ENCODE results near the gene LRP4. TPM values are rescaled to one million over a fixed set of nuclear protein-coding genes. Genes with fewer than 3 reads are reported as not detected.

LRP4 gene
- polyA plus RNA-seq, 1 donor (not counting 4 experiments of a cell fraction or from before 2014, with no cell fraction given) = 3.4 TPM

DNA sequence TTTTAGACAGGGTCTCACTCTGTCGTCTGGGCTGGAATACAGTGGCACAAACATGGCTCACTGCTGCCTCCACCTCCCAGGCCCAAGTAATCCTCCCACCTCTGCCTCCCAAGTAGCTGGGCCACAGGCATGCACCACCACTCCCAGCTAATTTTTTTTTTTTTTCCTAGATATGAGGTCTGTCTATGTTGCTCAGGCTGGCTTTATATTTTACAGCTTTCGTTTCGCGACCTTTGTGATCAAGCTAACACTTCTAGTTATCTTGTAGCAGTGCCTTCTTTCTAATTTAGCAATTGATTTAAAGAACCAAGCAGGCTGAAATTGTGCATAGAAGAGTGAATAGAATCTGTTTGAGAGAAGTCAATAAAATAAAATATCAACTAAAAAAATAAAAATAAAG lies 83.5 kb downstream of the LRP4 start:
- Histone ChIP-seq H4K20me1 (ENCODE audit: control insufficient read depth, extremely low read depth, insufficient read depth, low read length) (peaks cover 8% of the 10 kb centered on the region), H3K4me3 (ENCODE audit: control insufficient read depth in 2 of 3, extremely low read depth in 1 of 3, insufficient read depth in 2 of 3, low read depth in 1 of 3, low read length in 3 of 3) (no peak overlapping the region), H3K27me3 (ENCODE audit: control insufficient read depth, extremely low read depth, insufficient read depth, low read length) (no peaks in the 10 kb centered on the region), H2AFZ (ENCODE audit: control insufficient read depth, low read length) (no peak overlapping the region), H3K79me2 (ENCODE audit: control insufficient read depth, insufficient read depth, low read length) (peaks cover 97% of the 10 kb centered on the region), H3K9me3 (ENCODE audit: control insufficient read depth, low read depth, low read length) (no peaks in the 10 kb centered on the region), H3K4me2 (ENCODE audit: control insufficient read depth, extremely low read depth, insufficient read depth, low read depth, low read length) (no peak overlapping the region), H3K9me1 (ENCODE audit: control insufficient read depth, extremely low read depth, insufficient read depth, low read length) (no peaks in the 10 kb centered on the region), H3K9ac (ENCODE audit: control insufficient read depth, extremely low read depth, insufficient read depth, low read length) (no peak overlapping the region), H3K27ac (ENCODE audit: control insufficient read depth, insufficient read depth, low read length) (no peak overlapping the region), H3K4me1 (ENCODE audit: control insufficient read depth, extremely low read depth, insufficient read depth, low read length) (peaks cover 8% of the 10 kb centered on the region), H3K36me3 (ENCODE audit: control insufficient read depth in 2 of 2, extremely low read depth in 1 of 2, insufficient read depth in 2 of 2, low read length in 2 of 2) (no peaks in the 10 kb centered on the region)
- DNase-seq (ENCODE audit: low read depth, low spot score) (no peak), FAIRE-seq (no peak)
- TF ChIP-seq EZH2 (IDR thresholded peaks at IDR 0.05; ENCODE audit: low read length) = no peak
- TF ChIP-seq, protein P1, sequence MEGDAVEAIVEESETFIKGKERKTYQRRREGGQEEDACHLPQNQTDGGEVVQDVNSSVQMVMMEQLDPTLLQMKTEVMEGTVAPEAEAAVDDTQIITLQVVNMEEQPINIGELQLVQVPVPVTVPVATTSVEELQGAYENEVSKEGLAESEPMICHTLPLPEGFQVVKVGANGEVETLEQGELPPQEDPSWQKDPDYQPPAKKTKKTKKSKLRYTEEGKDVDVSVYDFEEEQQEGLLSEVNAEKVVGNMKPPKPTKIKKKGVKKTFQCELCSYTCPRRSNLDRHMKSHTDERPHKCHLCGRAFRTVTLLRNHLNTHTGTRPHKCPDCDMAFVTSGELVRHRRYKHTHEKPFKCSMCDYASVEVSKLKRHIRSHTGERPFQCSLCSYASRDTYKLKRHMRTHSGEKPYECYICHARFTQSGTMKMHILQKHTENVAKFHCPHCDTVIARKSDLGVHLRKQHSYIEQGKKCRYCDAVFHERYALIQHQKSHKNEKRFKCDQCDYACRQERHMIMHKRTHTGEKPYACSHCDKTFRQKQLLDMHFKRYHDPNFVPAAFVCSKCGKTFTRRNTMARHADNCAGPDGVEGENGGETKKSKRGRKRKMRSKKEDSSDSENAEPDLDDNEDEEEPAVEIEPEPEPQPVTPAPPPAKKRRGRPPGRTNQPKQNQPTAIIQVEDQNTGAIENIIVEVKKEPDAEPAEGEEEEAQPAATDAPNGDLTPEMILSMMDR (optimal IDR thresholded peaks at IDR 0.05 in 1 of 3, IDR thresholded peaks at IDR 0.05 in 1 of 3, conservative IDR thresholded peaks at IDR 0.05 in 1 of 3; ENCODE audit: extremely low read depth in 1 of 3, insufficient read depth in 2 of 3, low read length in 3 of 3) = no peak
- dilution Hi-C loops (cut with MboI; ENCODE audit: extremely low pct_ligation_motif_present, low sequenced_read_pairs) = no loop called here

DNA sequence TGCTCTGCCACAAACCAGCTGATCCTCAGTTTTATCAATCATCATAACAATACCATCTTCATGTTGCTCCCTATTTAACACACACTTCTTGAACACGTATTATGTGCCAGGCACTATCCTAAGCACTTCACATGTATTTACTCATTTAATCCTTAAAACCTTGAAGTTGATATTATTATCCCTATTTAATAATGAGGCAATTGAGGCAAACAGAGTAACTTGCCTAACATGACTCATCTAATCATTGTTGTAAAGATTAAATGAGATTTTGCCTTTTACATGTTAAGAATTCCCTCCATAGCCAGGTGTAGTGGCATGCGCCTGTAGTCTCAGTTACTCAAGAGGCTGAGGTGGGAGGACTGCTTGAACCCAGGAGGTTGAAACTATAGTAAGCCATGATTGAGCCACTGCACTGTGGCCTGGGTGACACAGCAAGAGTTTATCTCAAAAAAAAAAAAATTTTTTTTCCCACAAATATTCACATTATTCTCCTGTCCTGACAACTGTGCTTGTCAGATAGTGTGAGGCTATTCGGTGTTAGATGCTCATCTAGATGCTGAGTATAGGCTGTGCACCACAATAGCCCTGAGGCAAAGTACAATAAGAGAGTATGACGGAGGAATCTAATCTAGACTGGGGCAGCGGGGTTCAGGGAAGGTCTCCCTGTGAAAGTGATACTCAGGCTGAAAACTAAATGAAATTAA lies 85.7 kb downstream of the LRP4 start:
- Histone ChIP-seq H3K27ac (ENCODE audit: control insufficient read depth, insufficient read depth, low read length) (no peak overlapping the region), H3K4me2 (ENCODE audit: control insufficient read depth, extremely low read depth, insufficient read depth, low read depth, low read length) (no peak overlapping the region), H3K4me3 (ENCODE audit: control insufficient read depth in 2 of 3, extremely low read depth in 1 of 3, insufficient read depth in 2 of 3, low read depth in 1 of 3, low read length in 3 of 3) (no peak overlapping the region), H3K4me1 (ENCODE audit: control insufficient read depth, extremely low read depth, insufficient read depth, low read length) (peaks cover 12% of the 10 kb centered on the region), H3K9ac (ENCODE audit: control insufficient read depth, extremely low read depth, insufficient read depth, low read length) (no peak overlapping the region), H3K36me3 (ENCODE audit: control insufficient read depth in 2 of 2, extremely low read depth in 1 of 2, insufficient read depth in 2 of 2, low read length in 2 of 2) (no peaks in the 10 kb centered on the region), H4K20me1 (ENCODE audit: control insufficient read depth, extremely low read depth, insufficient read depth, low read length) (peaks cover 12% of the 10 kb centered on the region), H3K9me1 (ENCODE audit: control insufficient read depth, extremely low read depth, insufficient read depth, low read length) (peaks cover 2% of the 10 kb centered on the region), H3K27me3 (ENCODE audit: control insufficient read depth, extremely low read depth, insufficient read depth, low read length) (no peaks in the 10 kb centered on the region), H3K79me2 (ENCODE audit: control insufficient read depth, insufficient read depth, low read length) (peaks cover 97% of the 10 kb centered on the region), H3K9me3 (ENCODE audit: control insufficient read depth, low read depth, low read length) (no peaks in the 10 kb centered on the region), H2AFZ (ENCODE audit: control insufficient read depth, low read length) (no peak overlapping the region)
- TF ChIP-seq, protein P1 (optimal IDR thresholded peaks at IDR 0.05 in 1 of 3, IDR thresholded peaks at IDR 0.05 in 1 of 3, conservative IDR thresholded peaks at IDR 0.05 in 1 of 3; ENCODE audit: extremely low read depth in 1 of 3, insufficient read depth in 2 of 3, low read length in 3 of 3) = no peak
- TF ChIP-seq EZH2 (IDR thresholded peaks at IDR 0.05; ENCODE audit: low read length) = no peak
- dilution Hi-C loops (cut with MboI; ENCODE audit: extremely low pct_ligation_motif_present, low sequenced_read_pairs) = no loop called here
- FAIRE-seq (no peak), DNase-seq (ENCODE audit: low read depth, low spot score) (no peak)

Data from keratinocyte (primary cell).